OCI-LY7 (cell line): ENCODE measurements around the gene PAXX.

Experiments
- EZH2phosphoT487 ChIP-seq: fragments of 200-600 bp; sonication (generic); IDR thresholded peaks from 2 replicates; pipeline ENCODE4 v1.6.1; 2018; ENCODE audit warnings: low read depth, borderline replicate concordance, mild to moderate bottlenecking, mixed run types, antibody characterized with exemption, low read length, moderate library complexity, mixed read lengths
- TF ChIP-seq, protein P1 (sequence below): fragments of 200-600 bp; sonication (generic); conservative IDR thresholded peaks from 2 replicates; pipeline ENCODE4 v1.5.1; 2014; ENCODE audit warnings: mild to moderate bottlenecking, antibody characterized with exemption, low read length, moderate library complexity, mixed read lengths

- no peak for TF ChIP-seq EZH2phosphoT487
- TF ChIP-seq, protein P1, sequence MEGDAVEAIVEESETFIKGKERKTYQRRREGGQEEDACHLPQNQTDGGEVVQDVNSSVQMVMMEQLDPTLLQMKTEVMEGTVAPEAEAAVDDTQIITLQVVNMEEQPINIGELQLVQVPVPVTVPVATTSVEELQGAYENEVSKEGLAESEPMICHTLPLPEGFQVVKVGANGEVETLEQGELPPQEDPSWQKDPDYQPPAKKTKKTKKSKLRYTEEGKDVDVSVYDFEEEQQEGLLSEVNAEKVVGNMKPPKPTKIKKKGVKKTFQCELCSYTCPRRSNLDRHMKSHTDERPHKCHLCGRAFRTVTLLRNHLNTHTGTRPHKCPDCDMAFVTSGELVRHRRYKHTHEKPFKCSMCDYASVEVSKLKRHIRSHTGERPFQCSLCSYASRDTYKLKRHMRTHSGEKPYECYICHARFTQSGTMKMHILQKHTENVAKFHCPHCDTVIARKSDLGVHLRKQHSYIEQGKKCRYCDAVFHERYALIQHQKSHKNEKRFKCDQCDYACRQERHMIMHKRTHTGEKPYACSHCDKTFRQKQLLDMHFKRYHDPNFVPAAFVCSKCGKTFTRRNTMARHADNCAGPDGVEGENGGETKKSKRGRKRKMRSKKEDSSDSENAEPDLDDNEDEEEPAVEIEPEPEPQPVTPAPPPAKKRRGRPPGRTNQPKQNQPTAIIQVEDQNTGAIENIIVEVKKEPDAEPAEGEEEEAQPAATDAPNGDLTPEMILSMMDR: no peak
These were observed 19.9 kb upstream of the PAXX start for GRCh38 chr9:136972335-136972734.
